ENCODE measurements around the gene FXN.
"Not testable (repeated sequence)": the region's sequence is repeated elsewhere in the genome, so short reads cannot be mapped to it uniquely, and the experiment has no call there.

The FXN gene

DNA sequence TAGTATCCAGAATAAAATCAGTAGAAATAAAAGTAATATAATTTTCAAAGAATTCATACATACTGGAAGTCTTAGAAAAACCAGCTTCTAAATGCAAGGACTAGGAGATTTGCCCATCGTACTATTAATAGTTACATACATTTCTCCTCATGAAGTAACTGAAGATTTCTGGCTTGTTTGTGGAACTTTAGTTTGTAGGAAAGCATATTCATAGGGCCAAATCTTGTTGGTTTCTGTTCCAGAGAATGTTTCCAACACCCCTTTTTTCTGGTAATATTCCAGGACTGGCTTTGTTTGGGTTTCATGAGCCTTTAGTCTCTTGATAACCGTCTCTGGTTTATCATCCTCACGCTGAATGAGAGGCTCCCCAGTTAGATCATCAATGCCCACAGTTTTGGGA is 72.2 kb downstream of the FXN start:
- DNase-seq: no peak

DNA sequence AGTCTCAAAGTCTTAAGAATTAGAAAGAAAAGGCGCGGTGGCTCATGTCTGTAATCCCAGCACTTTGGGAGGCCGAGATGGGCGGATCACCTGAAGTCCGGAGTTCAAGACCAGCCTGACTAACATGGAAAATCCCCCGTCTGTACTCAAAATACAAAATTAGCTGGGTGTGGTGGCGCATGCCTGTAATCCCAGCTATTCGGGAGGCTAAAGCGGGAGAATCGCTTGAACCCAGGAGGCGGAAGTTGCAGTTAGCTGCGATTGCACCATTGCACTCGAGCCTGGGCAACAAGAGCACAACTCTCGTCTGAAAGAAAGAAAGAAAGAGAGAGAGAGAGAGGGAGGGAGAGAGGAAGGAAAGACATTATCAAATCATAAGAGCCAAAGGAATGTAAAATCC is 73.2 kb downstream of the FXN start:
- not testable (repeated sequence) for DNase-seq

DNA sequence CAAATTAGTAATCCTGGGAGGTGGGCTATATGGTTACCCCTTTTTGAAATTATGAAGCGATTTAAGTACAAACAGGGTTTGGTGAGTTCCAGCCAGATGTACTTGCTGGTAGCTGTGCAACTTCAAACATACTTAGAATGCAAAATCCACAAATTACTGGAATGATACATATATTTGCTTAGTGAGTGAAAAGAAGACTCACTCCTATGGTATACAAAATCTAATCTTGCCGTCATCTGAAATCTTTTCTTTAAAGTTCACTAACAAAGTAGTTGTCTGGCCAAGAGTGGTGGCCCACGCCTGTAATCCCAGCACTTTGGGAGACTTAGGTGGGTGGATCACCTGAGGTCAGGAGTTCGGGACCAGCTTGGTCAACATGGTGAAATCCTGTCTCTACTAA is 73.6 kb downstream of the FXN start:
- DNase-seq: no peak

DNA sequence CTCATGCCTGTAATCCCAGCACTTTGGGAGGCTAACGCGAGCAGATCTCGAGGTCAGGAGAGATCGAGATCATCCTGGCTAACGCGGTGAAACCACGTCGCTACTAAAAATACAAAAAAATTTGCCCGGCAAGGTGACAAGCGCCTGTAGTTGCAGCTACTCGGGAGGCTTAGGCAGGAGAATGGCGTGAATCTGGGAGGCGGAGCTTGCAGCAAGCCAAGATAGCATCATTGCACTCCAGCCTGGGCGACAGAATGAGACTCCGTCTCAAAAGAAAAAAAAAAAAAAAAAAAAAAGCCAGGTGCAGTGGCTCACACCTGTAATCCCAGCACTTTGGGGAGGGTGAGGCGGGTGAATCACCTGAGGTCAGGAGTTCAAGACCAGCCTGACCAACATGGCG is 77.1 kb downstream of the FXN start:
- not testable (repeated sequence) for DNase-seq

DNA sequence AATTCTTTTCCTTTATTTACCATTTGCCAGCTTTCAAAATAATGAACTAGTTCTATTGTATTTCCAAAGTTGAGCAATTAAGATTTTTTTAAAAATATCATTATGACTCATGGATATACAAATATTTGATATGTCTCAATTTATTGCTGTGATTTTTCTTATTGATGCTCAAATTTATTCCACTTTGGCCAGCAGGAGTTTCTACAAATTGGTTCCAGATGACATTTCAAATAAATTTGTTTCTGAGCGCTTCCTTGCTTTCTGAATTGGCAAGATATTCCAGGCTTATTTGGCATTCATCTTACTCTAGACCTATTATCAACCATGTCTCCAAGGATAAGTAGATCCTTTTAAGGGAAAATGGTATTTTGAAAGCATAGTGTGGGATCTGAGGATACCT is 80.1 kb downstream of the FXN start:
- no peak for DNase-seq

DNA sequence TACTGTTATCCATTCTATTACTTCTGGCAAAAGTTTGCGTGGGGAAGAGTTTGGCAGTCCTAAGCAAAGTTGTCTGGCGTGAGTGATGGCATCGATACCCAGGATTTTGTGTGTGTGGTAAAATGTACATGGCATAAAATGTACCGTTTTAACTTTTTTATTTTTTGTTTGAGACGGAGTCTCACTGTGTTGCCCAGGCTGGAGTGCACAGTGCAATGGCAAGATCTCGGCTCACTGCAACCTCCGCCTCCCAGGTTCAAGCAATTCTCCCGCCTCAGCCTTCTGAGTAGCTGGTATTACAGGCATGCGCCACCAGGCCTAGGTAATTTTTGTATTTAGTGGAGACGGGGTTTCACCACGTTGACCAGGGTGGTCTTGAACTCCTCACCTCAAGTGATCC is 83.1 kb downstream of the FXN start:
- DNase-seq: no peak

DNA sequence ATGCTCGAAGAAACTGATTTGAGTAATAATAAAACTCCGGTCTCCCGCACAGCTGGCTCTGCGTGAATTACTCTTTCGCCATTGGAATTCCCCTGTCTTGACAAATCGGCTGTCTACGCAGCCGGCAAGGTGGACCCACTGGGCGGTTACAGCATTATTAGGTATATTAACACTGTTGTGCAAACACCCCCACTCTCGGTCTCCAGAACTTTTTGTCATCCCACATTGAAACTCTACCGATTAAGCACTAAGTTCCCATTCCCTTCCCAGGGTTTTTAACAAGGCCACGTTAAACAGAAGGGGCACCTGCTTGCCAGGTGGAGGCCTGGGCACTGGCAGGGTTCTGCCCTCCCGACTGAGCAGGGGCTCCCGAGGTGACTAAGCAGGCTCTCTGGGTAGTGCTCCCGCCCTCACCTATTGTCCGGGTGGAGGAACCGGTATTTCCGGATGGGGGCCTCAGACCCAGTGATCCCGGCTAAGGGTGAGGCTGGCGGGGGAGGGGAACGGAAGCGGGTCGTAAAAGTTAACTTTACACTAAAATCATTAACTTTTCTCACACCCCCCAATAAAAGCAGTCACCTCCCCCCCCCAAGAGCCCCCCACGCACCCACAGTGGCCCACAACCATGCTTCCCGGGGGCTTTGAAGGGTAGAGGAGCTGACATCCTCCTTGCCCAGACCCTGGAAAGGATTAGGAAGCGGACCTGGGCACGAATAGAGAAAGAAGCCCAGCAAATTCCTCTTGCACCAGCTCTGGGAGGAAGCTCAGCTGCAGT is 85.0 kb downstream of the FXN start:
- DNase-seq: peak; percentile 2 to 3

DNA sequence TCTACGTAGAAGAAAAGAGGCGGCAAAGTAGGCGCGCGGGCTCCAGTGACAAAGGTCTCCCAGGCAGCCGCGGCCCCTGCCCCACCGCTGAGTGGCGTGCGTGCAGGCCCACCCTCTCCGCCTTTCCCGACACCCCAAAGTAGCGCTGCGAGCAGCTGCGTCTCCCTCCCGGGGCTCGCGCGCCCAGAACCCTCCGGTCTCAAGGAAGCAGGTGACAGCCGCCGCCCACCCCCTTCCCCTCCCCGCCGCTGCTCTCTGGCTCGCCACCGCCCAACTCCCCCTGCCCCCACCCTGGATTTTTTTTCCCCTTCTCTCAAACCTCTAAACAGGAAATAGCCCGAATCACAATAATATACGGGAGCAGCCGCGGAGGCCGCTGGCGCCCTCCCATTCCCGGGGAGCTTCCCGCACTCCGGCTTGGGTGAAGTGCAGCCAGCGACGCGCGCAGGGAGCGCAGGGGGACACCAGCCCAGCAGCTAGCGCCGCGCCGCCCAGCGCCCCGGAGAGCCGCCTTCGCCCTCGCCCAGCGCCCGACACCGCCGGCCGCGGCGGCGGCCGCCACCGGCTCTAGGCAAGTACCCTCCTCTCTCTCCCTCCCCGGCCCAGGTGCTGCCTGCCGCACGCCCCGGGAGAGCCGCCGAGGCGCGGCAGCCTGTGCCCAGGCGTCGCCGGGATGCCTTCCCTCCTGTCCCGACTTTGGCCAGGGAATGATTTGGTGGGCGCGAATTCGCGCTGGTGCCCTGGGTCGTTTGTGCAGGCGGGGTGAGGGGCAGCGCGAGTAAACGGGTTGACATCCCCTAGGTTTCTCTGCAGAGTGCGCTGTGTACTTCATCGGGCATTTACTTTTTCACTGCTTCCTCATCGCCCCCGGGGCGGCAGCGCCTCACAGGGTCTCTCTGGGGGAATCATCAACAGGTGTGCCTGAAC is 85.9 kb downstream of the FXN start:
- DNase-seq: peak; percentile 6 to 12

DNA sequence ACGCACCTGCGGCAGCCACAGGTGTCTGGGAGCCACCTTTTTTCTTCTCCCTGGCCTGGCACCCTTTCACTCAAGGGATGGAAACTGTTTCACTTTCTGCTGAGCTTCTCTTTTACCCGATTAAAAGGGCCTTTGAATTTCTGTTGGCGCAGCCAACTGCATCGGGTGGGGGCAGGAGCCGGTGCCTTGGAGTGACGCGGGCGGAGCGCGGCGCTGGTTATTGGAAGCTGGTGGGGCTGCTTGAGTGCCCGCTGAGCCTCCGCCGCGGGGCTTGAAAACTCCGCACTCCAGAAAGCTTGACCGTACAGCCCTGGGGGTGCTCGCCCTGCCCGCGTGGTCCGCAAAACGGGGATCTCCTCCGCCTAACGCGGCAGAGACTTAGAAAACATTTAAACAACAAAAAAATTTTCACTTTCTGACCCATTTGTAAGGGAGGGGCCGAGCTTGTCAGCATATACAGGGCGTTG is 86.6 kb downstream of the FXN start:
- DNase-seq: peak; percentile 31 to 39

DNA sequence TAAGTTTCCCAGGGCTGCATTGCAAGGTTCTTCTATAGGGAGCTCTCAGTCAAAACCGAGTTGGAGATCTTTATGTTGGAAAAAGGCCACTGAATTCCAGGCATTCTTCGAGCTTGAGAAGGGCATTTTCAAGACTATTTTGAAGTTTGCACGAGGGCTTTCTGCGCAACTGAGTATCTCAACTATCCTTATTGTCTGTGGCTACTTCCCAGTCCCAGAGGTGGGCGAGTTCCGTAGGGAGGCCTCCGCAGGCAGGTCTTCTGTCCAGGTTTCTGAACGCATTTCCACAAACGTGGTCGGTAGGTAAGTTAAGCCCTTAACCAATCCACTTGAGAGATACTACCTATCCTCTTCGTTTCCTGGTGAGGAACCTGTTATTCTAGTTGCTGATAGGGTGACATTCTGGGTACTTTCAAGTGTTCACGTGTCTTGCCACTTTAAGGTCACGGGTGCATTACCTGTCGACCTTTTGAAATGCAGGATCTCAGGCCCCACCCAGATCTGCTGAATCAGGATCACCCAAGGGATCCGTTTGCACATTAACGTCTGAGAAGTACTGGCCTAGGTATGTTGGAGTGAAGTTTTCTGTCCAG is 87.1 kb downstream of the FXN start:
- no peak for DNase-seq

DNA sequence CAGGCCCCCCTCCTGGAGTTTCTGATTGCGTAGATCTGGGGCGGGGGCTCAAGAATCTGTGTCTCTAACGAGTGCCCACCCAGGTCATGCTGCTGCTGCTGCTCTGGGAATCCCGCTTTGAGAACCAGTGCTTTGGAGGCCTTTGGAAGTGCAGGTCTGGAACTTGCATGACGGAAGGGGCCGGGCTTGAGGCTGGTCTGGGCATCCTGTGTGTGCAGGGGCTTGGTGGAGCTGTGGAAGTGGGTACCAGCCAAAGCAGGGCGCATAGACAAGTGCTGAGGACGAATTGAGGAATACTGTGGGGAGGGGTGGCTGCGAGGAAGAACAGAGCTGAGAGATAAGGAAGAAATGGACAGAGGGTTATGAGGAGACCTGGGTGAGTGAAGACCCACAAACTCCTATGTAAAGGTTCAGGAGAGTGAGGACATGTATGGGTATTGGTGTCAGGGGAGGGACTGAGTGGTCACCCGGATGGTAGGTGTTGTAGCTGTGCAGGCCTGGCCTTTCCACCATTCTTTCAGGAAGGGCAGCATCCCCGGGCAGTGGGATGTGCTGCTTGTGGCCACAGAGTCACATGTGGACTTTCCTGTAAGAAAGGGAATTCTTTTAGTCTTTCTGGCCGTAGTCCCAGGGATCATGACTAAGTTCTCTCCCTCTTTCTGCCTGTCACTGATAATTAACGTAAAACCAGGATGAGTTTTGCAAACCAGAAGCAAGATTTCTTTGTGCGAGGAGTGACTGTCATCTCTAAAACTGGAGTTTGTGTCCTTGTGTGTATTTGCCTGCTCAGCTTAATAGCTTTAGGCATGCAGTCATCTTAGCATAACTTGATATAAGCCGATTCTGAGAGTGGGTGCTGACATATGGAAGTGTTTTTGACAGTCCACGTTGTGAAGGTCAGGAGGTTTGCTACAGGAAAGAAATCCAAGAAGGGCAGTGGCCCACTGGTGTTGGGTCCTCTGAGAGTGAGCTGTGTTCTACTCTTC is 95.2 kb downstream of the FXN start:
- DNase-seq: no peak

DNA sequence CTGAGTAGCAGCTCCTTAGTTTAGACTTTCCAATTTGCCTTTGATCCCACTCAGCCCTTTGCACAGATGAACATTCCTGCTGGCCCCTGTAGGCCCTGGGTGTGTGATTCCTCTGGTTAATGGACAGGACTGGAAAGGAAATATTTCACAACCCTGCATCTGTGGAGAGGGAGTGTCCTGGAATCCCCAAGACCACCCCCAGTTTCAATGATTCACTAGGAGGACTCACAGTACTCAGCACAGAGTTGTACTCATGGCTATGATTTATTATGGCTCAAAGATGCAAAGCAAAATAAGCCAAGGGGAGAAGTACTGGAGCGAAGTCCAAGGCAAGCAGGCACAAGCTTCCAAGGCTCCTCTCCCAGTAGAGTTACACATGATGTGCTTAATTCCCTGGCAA is 96.1 kb downstream of the FXN start:
- no peak for DNase-seq

DNA sequence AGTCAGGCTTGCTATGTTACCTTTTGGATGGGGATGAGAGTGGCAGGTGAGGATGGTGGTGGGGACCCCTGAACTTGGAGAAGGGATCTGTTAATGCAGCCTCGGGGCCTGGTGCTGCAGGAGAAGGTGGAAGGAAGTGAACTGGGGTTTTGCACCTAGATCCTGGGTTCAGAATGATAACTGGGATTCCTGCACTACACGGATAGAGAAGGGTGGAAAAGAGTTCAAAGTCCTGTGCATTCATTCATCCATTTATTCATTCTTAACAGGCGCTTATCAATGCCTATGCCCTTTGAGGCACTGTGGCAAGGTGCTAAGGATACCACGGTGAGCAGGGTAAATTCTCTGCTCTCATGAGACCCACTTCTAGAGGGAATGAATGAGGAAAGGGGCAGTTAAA is 96.8 kb downstream of the FXN start:
- DNase-seq: no peak

DNA sequence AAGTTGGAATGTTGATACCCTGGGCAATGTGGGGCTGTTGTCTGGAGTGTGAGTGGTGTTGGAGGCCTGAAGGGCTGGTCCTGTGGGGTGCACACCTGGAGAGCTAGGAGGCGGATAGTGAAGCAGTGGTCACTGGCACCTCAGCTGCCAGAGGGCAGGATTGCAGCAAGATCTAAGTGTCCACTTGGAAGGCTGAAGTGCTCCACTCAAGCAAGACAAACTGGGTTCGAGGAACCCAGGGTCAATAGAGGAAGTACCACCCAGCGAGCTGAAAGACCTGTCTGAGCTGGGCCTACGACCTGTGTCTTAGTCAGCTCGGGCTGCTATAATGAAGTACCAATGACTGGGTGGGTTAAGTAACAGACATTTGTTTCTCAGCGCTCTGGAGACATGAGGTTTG is 98.9 kb downstream of the FXN start:
- DNase-seq: no peak

DNA sequence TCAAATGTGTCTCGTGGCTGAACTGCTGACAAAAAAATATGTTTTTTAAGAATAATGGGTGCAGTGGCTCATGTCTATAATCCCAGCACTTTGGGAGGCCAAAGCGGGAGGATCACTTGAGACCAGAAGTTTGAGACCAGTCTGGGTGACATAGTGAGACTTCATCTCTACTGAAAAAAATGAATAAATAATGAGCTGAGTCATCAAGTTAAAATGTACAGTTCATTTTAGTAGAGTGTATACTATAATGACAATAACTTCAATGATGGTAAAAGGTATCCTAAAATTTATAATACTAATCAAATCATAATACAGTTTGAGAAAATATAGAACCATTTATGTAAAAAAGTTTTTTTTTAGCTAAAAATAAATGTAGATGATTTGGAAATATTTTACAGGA is 100.6 kb downstream of the FXN start:
- no peak for DNase-seq

DNA sequence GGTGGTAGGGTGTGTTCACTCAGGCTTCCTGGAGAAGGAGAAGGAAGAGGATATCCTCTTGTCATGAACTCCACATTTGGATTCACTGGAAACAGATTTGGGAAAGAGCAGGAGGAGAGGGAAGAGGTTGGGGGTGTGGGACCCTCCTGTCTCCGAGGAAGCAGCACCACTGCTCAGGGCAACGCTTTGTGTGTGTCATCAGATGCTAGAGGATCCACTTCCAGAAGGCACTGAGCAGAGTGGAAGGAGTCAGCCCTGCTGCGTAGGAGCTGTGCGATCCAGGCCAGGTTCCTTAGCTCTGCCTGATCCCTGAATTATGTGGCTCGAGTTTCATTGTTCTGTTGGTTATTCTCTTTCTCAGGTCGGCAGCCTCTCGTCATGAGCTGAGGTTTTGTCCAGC is 101.2 kb downstream of the FXN start:
- DNase-seq: no peak

DNA sequence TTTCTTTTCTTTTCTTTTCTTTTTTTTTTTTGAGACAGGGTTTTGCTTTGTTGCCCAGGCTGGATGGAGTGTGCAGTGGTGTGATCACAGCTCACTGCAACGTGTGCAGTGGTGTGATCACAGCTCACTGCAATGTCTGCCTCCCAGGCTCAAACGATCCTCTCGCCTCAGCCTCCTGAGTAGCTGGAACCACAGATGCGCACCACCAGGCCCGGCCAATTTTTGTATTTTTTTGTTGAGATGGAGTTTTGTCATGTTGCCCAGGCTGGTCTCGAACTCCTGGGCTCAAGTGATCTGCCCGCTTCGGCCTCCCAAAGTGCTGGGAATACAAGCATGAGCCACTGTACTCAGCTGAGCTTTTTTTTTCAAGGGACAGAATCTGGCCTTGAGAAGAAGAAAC is 101.8 kb downstream of the FXN start:
- no peak for DNase-seq

DNA sequence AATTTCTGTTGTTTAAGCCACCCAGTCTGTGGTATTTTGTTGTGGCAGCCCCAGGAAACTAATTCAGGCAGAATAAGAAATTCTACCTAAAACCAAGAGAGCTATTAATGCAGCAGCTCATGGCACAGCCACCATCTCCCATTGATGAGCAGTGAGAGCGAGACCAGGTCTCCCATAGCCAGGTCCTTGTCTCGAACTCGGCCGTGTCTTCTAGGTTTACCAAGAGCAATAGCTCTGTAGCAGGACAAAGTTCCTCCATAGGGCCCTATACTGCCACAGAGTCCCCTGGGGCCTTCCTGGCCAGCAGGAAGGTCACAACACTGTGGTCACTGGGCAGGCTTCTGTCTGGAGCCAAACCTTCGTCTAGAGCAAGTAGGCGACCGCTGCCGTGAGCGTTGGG is 104.0 kb downstream of the FXN start:
- no peak for DNase-seq

DNA sequence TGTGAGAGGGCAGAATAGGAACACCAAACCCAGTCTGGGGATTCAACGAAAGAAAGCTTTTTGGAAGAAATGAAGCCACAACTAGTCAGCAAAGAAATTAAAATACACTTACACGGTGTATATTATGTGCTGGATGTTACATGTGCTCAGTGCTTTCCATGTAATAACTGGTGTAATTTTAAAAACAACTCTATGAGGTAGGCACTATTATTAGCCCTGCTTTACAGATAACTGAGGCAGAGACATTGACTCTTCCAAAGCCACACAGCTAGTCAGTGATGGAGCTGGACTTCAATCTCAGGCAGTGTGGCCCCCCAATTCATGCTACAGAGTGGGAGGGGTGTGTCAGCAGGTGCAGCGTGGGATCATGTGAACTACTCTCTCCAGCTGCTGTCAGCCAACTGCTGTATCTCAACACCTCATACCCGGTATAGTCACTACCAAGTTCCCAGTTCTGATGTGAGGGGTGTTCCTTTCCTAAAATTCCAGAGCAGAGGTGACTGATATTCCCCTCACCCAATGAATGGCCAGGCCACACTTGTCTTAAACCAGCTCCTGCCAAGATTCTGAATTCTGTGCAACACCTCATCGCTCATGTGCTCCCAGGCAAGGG is 104.7 kb downstream of the FXN start:
- no peak for DNase-seq

DNA sequence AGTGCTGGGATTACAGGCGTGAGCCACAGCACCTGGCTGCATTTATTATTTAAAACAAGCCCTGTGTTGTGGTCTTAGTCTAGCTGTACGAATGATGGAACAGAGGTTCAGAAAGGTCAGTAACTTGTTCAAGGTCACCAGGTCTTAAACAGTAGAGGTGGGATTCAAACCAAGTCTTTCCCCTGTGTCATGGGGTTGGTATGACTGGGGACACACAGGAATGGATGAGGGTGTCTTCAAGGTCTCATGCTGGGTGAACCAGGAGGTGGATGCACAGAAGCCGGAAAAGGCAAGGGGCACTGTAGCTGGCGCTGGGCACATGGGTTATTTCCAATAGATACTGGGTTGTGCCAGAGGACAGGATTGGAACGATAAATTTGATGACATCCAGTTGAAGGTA is 106.3 kb downstream of the FXN start:
- no peak for DNase-seq

DNA sequence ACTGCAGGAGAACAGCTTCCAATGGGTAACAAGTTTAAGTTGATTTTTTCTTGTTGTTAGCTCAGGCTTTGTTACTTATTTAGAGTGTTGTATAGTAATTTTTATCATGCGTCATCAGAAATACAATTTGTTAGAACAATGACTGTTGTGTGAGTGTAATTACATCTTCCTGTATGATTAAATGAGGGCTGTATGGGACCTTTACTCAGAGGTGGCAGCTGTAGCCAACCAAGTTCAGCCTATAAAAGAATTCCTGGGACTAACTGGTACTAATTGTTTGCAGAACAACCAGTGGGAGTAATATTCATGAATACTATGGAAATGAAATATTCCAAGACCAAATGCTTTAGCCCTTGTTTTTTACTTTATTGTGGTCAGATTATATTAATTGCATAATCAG is 107.7 kb downstream of the FXN start:
- no peak for DNase-seq

DNA sequence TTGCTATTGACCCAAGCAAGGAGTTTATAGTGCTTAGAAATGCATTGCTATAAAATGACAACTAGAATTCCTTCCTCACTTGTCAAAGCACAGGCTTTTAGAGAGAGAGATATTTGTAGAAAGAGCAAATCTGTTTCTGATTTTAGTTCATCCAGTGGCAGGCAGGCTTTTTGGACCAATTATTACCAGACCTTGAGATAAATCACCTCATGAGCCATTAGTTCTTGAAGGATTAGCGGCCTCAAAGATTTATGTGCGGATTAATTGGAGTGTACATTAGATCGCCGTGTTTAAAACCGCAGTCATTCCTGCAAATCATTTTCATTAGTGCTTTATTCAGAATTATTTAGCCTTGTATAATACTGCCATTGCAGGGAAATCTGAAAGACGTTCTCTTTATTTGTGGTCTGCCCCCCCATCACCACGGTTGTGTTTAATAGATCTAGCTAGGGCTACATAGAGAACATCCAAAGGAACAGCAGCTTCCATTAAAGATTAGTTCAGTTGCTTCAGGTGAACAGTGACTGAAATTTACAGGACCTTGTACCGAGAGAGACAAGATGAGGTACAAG is 109.7 kb downstream of the FXN start:
- DNase-seq: no peak

Measured in activated CD4-positive, alpha-beta T cell treated with anti-CD3 and anti-CD28 coated beads for 4 hours (primary cell).